Astrocyte (in vitro differentiated cells and primary cell): ENCODE data around the gene CCNYL1.

Source experiments
- EZH2 ChIP-seq: IDR thresholded peaks from 2 replicates; pipeline ENCODE4 v1.6.1; 2012; ENCODE audit warnings: mild to moderate bottlenecking, low read length, inconsistent platforms; ENCODE audit not compliant: insufficient read depth
- TF ChIP-seq, protein P1 (sequence below): IDR thresholded peaks from 2 replicates; pipeline ENCODE4 v1.5.1; 2011; ENCODE audit warnings: low read depth, mild to moderate bottlenecking, inconsistent platforms, low read length, moderate library complexity; ENCODE audit not compliant: insufficient read depth

- TF ChIP-seq, protein P1, sequence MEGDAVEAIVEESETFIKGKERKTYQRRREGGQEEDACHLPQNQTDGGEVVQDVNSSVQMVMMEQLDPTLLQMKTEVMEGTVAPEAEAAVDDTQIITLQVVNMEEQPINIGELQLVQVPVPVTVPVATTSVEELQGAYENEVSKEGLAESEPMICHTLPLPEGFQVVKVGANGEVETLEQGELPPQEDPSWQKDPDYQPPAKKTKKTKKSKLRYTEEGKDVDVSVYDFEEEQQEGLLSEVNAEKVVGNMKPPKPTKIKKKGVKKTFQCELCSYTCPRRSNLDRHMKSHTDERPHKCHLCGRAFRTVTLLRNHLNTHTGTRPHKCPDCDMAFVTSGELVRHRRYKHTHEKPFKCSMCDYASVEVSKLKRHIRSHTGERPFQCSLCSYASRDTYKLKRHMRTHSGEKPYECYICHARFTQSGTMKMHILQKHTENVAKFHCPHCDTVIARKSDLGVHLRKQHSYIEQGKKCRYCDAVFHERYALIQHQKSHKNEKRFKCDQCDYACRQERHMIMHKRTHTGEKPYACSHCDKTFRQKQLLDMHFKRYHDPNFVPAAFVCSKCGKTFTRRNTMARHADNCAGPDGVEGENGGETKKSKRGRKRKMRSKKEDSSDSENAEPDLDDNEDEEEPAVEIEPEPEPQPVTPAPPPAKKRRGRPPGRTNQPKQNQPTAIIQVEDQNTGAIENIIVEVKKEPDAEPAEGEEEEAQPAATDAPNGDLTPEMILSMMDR, result no peak
- no peak for TF ChIP-seq EZH2
Observed at GRCh38 chr2:207772081-207772843, 60.8 kb downstream of the CCNYL1 start.
